ENCODE data around the gene THADA. TPM values are rescaled to one million over a fixed set of nuclear protein-coding genes. Genes with fewer than 3 reads are reported as not detected.

Gene THADA
- total RNA-seq, 1 experiment from 2014 or later, result 20.1 TPM

- H2BK120ac ChIP-seq (ENCODE audit: low read depth, low read length, poor library complexity, severe bottlenecking), result no peak overlapping the region
- H3K27me3 ChIP-seq (ENCODE audit: insufficient read depth, low read length), result no peaks in the 10 kb centered on the region
- no peaks in the 10 kb centered on the region for H3K4me1 Mint-ChIP-seq
- no peak overlapping the region for H3K4ac ChIP-seq (ENCODE audit: low read depth, low read length)
- H3K56ac ChIP-seq (ENCODE audit: insufficient read length, low read depth, low read length), result no peak overlapping the region
- WGBS (ENCODE audit: extremely low coverage, insufficient read length, low lambda C conversion rate), result no CpG with 5 or more reads among the region's 3 CpGs
- H3K27ac ChIP-seq (ENCODE audit: insufficient read length, low read depth, low read length), result no peak overlapping the region
- H2BK5ac ChIP-seq (ENCODE audit: insufficient read length, low read length), result no peak overlapping the region
- no peak overlapping the region for H3T11ph ChIP-seq (ENCODE audit: low read length)
- H3K14ac ChIP-seq (ENCODE audit: insufficient read depth, low read length), result no peak overlapping the region
- peaks cover 6 to 49% (median 32%) of the 10 kb centered on the region in 3 experiments for H3K36me3 Mint-ChIP-seq (ENCODE audit: insufficient read depth in 1 of 3, low read depth in 3 of 3)
- H2AFZ ChIP-seq (ENCODE audit: low read length), result no peak overlapping the region
- no peaks in the 10 kb centered on the region for H3K9me3 Mint-ChIP-seq
- no peak overlapping the region for H3K23ac ChIP-seq (ENCODE audit: insufficient read length, low read depth, low read length)
- H4K91ac ChIP-seq (ENCODE audit: insufficient read length, low read depth, low read length), result no peak overlapping the region
- no peak overlapping the region for H2BK15ac ChIP-seq (ENCODE audit: low read depth, low read length)
- no peaks in the 10 kb centered on the region for H3K79me1 ChIP-seq (ENCODE audit: insufficient read depth, low read depth, low read length, poor library complexity, severe bottlenecking)
- no peaks in the 10 kb centered on the region for H3K27me3 Mint-ChIP-seq (ENCODE audit: low read depth)
- H3K18ac ChIP-seq (ENCODE audit: insufficient read length, low read depth, low read length), result no peak overlapping the region
- H3K4me2 ChIP-seq (ENCODE audit: insufficient read depth, insufficient read length, low read length), result no peak overlapping the region
- no peak overlapping the region for H2BK12ac ChIP-seq (ENCODE audit: insufficient read length, low read depth, low read length)
- no peak overlapping the region for H4K5ac ChIP-seq (ENCODE audit: insufficient read length, low read depth, low read length)
- H3K9ac ChIP-seq (ENCODE audit: extremely low read depth, insufficient read length, low read length), result no peak overlapping the region
- H3K27ac Mint-ChIP-seq, result no peak overlapping the region
- H2BK20ac ChIP-seq (ENCODE audit: low read depth, low read length, poor library complexity, severe bottlenecking), result no peak overlapping the region
- DNase-seq, result no peak
- no peak overlapping the region for H2AK5ac ChIP-seq (ENCODE audit: insufficient read length, low read length)
- TF ChIP-seq CTCF (conservative IDR thresholded peaks at IDR 0.05), result no peak
- no peaks in the 10 kb centered on the region for H3K9me3 ChIP-seq (ENCODE audit: control insufficient read depth, low read depth, low read length)
- H3K79me2 ChIP-seq (ENCODE audit: insufficient read depth, low read length), result no peaks in the 10 kb centered on the region
- no peak overlapping the region for H4K8ac ChIP-seq (replicated peaks; ENCODE audit: insufficient read length, low read depth, low read length)
- no peak overlapping the region for H3K4me3 Mint-ChIP-seq
- no peaks in the 10 kb centered on the region for H3K4me1 ChIP-seq (ENCODE audit: insufficient read depth, low read length)
- no peaks in the 10 kb centered on the region for H4K20me1 ChIP-seq (ENCODE audit: control insufficient read depth, insufficient read depth, insufficient read length)
- no peaks in the 10 kb centered on the region for H3K23me2 ChIP-seq (ENCODE audit: insufficient read length, low read depth, low read length, poor library complexity, severe bottlenecking)
These were observed 25.9 kb downstream of the THADA start for GRCh38 chr2:43569921-43570320.

All from H9 (cell line).